Fibroblast of the aortic adventitia (primary cell): ENCODE measurements around the gene SP7. TPM values are rescaled to one million over a fixed set of nuclear protein-coding genes. Genes with fewer than 3 reads are reported as not detected.
A peak's percentile ranks its signal among the peaks of the same experiment; 100 is the strongest.
"Not testable (repeated sequence)": the region's sequence is repeated elsewhere in the genome, so short reads cannot be mapped to it uniquely, and the experiment has no call there.

Experiments used
- DNase-seq: peaks from one replicate; pipeline ENCODE4 v3.0.0-alpha.2; 2010; ENCODE audit warnings: low read depth
- H3K4me3 ChIP-seq: 2 replicates; pipeline ENCODE4 v1.5.1; 2011; ENCODE audit warnings: low read depth, mild to moderate bottlenecking, control low read depth, low read length, moderate library complexity
- CTCF ChIP-seq: IDR thresholded peaks from 2 replicates; pipeline ENCODE4 v1.5.1; 2011; ENCODE audit warnings: mild to moderate bottlenecking, low read length, control low read depth, inconsistent platforms; ENCODE audit not compliant: insufficient read depth
- total RNA-seq: library from RNA; depleted of rRNA; stranded (reverse); fragments of >200 nt; gene quantifications from 2 replicates; pipeline ENCODE4 v1.2.3, GENCODE V29; 2012; ENCODE audit warnings: low replicate concordance

The SP7 gene
- total RNA-seq, 1 donor: not detected

- DNase-seq: peak; percentile 85
- TF ChIP-seq CTCF: peak; percentile 41
- peak within 1 kb of the TSS; percentile 98 for H3K4me3 ChIP-seq
These were observed 36.5 kb downstream of the SP7 start, which contains the start of gene MYG1 for GRCh38 chr12:53299454-53300180. TSS of gene MYG1 (plus strand) at chr12:53299695. CDS start at chr12:53299738, 43 bp downstream.

GRCh38 chr12:53299101-53299453 lies 37.1 kb downstream of the SP7 start:
- TF ChIP-seq CTCF: no peak
- H3K4me3 ChIP-seq: peak overlapping the region; percentile 98
- peak; percentile 73 for DNase-seq

- no peak overlapping the region for H3K4me3 ChIP-seq
- TF ChIP-seq CTCF: no peak
- peak; percentile 86 for DNase-seq
These were observed 38.0 kb downstream of the SP7 start for GRCh38 chr12:53298164-53298563.

- not testable (repeated sequence) for DNase-seq, H3K4me3 ChIP-seq
These were observed 39.0 kb downstream of the SP7 start for GRCh38 chr12:53297106-53297505.

- TF ChIP-seq CTCF: no peak
- DNase-seq: no peak
- peak overlapping the region; percentile 99 for H3K4me3 ChIP-seq
These were observed 40.3 kb downstream of the SP7 start for GRCh38 chr12:53295891-53296219.

GRCh38 chr12:53295070-53295890 lies 40.9 kb downstream of the SP7 start, which contains the start of gene PFDN5:
TSS of gene PFDN5 (plus strand) at chr12:53295542. CDS start at chr12:53295568, 26 bp downstream.
- peak; percentile 92 for DNase-seq
- TF ChIP-seq CTCF: peak; percentile 43

GRCh38 chr12:53292426-53292825 lies 43.7 kb downstream of the SP7 start:
- no peak for DNase-seq
- no peak overlapping the region for H3K4me3 ChIP-seq
- TF ChIP-seq CTCF: no peak

More at GRCh38 chr12:53295070-53295890, 40.9 kb downstream of the SP7 start, which contains the start of gene PFDN5:
- H3K4me3 ChIP-seq: peak within 1 kb of the TSS; percentile 99
